DOHH2 (cell line): ENCODE data around the gene TTC19.

Source experiments
- H3F3A ChIP-seq: fragments of 200-600 bp; sonication (generic), shearing (Covaris generic); 2 replicates; pipeline ENCODE4 v1.6.0; 2016; ENCODE audit warnings: antibody characterized with exemption, mild to moderate bottlenecking; ENCODE audit not compliant: control insufficient read depth, insufficient read depth
- H3K27ac ChIP-seq: fragments of 200-600 bp; sonication (generic); 2 replicates; pipeline ENCODE4 v1.5.1; 2014; ENCODE audit warnings: low read depth, mild to moderate bottlenecking, low read length, moderate library complexity
- H3K27me3 ChIP-seq: fragments of 200-600 bp; sonication (generic); 2 replicates; pipeline ENCODE4 v1.6.1; 2014; ENCODE audit warnings: mild to moderate bottlenecking, low read length, mixed read lengths; ENCODE audit not compliant: control insufficient read depth
- H3K36me3 ChIP-seq: fragments of 200-600 bp; sonication (generic); 2 replicates; pipeline ENCODE4 v1.6.1; 2014; ENCODE audit warnings: mild to moderate bottlenecking, low read length, moderate library complexity, mixed read lengths; ENCODE audit not compliant: control insufficient read depth
- H3K4me1 ChIP-seq: fragments of 200-600 bp; sonication (generic); 2 replicates; pipeline ENCODE4 v1.6.1; 2014; ENCODE audit warnings: mild to moderate bottlenecking, low read length, mixed read lengths; ENCODE audit not compliant: control insufficient read depth
- H3K4me2 ChIP-seq: fragments of 200-600 bp; sonication (generic); 2 replicates; pipeline ENCODE4 v1.6.0; 2014; ENCODE audit warnings: mild to moderate bottlenecking, low read length, moderate library complexity
- H3K4me3 ChIP-seq: fragments of 200-600 bp; sonication (generic); 2 replicates; pipeline ENCODE4 v1.5.1; 2014; ENCODE audit warnings: mild to moderate bottlenecking, low read length, mixed read lengths
- H3K79me2 ChIP-seq: fragments of 200-600 bp; sonication (generic); 2 replicates; pipeline ENCODE4 v1.6.1; 2014; ENCODE audit warnings: mild to moderate bottlenecking, low read length, mixed read lengths; ENCODE audit not compliant: control insufficient read depth
- H3K9me2 ChIP-seq: fragments of 200-600 bp; sonication (generic); replicated peaks from 2 replicates; pipeline ENCODE4 v1.6.1; 2014; ENCODE audit warnings: mild to moderate bottlenecking, low read length, mixed read lengths; ENCODE audit not compliant: control insufficient read depth
- H3K9me3 ChIP-seq: fragments of 200-600 bp; sonication (generic); 2 replicates; pipeline ENCODE4 v1.6.1; 2014; ENCODE audit warnings: antibody characterized with exemption, low read length, mixed read lengths; ENCODE audit not compliant: control insufficient read depth, insufficient read depth
- H4K20me1 ChIP-seq: fragments of 200-600 bp; sonication (generic); 2 replicates; pipeline ENCODE4 v1.6.0; 2014; ENCODE audit warnings: low read depth, mild to moderate bottlenecking, antibody characterized with exemption, low read length, moderate library complexity; ENCODE audit not compliant: control insufficient read depth, insufficient read depth
- CTCF ChIP-seq: fragments of 200-600 bp; sonication (generic); IDR thresholded peaks from one replicate; pipeline ENCODE4 v1.5.1; 2014; ENCODE audit warnings: antibody characterized with exemption, mild to moderate bottlenecking, low read depth, low read length; ENCODE audit not compliant: poor library complexity, severe bottlenecking
- EZH2phosphoT487 ChIP-seq: fragments of 200-600 bp; sonication (generic); IDR thresholded peaks from 2 replicates; pipeline ENCODE4 v1.6.1; 2017; ENCODE audit warnings: borderline replicate concordance, mild to moderate bottlenecking, antibody characterized with exemption, low read length, moderate library complexity, mixed read lengths

Gene TTC19

GRCh38 chr17:16068323-16068722, 68.7 kb downstream of the TTC19 start:
- TF ChIP-seq EZH2phosphoT487, result no peak
- Histone ChIP-seq H3K4me1 (no peaks in the 10 kb centered on the region), H3K36me3 (peaks cover 70% of the 10 kb centered on the region), H3K4me2 (no peak overlapping the region), H3K9me2 (no peaks in the 10 kb centered on the region), H3K27me3 (no peaks in the 10 kb centered on the region), H3K27ac (no peak overlapping the region), H3F3A (no peaks in the 10 kb centered on the region), H3K9me3 (no peaks in the 10 kb centered on the region), H4K20me1 (no peaks in the 10 kb centered on the region), H3K4me3 (no peak overlapping the region), H3K79me2 (no peaks in the 10 kb centered on the region)

GRCh38 chr17:16072031-16072430, 72.4 kb downstream of the TTC19 start:
- Histone ChIP-seq H3K4me3 (no peak overlapping the region), H3F3A (no peaks in the 10 kb centered on the region), H3K27me3 (no peaks in the 10 kb centered on the region), H3K36me3 (peaks cover 66% of the 10 kb centered on the region), H3K9me2 (no peaks in the 10 kb centered on the region), H3K4me2 (no peak overlapping the region), H4K20me1 (no peaks in the 10 kb centered on the region; the same call in 1 of the 2 replicates), H3K9me3 (no peaks in the 10 kb centered on the region), H3K4me1 (no peaks in the 10 kb centered on the region), H3K27ac (no peak overlapping the region), H3K79me2 (no peaks in the 10 kb centered on the region)
- TF ChIP-seq EZH2phosphoT487 (no peak), CTCF (no peak)

GRCh38 chr17:16073845-16074244, 74.2 kb downstream of the TTC19 start:
- H3K4me1 ChIP-seq, result no peaks in the 10 kb centered on the region
- no peak overlapping the region for H3K27ac ChIP-seq
- TF ChIP-seq CTCF, result no peak
- no peak for TF ChIP-seq EZH2phosphoT487
- H3F3A ChIP-seq, result no peaks in the 10 kb centered on the region
- no peaks in the 10 kb centered on the region for H3K9me3 ChIP-seq
- no peaks in the 10 kb centered on the region for H3K9me2 ChIP-seq
- H3K4me2 ChIP-seq, result no peak overlapping the region
- H3K4me3 ChIP-seq, result no peak overlapping the region
- H3K79me2 ChIP-seq, result no peaks in the 10 kb centered on the region
- peaks cover 66% of the 10 kb centered on the region for H3K36me3 ChIP-seq
- H3K27me3 ChIP-seq, result no peaks in the 10 kb centered on the region
- no peaks in the 10 kb centered on the region; the same call in 1 of the 2 replicates for H4K20me1 ChIP-seq

- H3K9me2 ChIP-seq, result no peaks in the 10 kb centered on the region
- no peaks in the 10 kb centered on the region for H3F3A ChIP-seq
- no peak overlapping the region for H3K27ac ChIP-seq
- H3K27me3 ChIP-seq, result no peaks in the 10 kb centered on the region
- H3K4me2 ChIP-seq, result no peak overlapping the region
- no peaks in the 10 kb centered on the region for H3K79me2 ChIP-seq
- H3K36me3 ChIP-seq, result peaks cover 67% of the 10 kb centered on the region
- no peaks in the 10 kb centered on the region; the same call in 1 of the 2 replicates for H4K20me1 ChIP-seq
- H3K4me3 ChIP-seq, result no peak overlapping the region
- H3K4me1 ChIP-seq, result no peaks in the 10 kb centered on the region
- no peaks in the 10 kb centered on the region for H3K9me3 ChIP-seq
- TF ChIP-seq CTCF, result no peak
- no peak for TF ChIP-seq EZH2phosphoT487
Observed at GRCh38 chr17:16074423-16074822, 74.8 kb downstream of the TTC19 start.
